GM12878 (cell line): ENCODE measurements around the gene OSBPL10. TPM values are rescaled to one million over a fixed set of nuclear protein-coding genes. Genes with fewer than 3 reads are reported as not detected.

Experiments
- ATAC-seq: fragments of 200-7000 bp; cut with Tn5 transposase; 3 replicates; pipeline ENCODE4 v1.9.1; 2020; ENCODE audit warnings: mild to moderate bottlenecking, moderate library complexity
- BruUV-seq: library from RNA; stranded (reverse); fragments of 400-500 nt; replicated peaks from 2 replicates; lab custom pipeline; 2021; lab: Mats Ljungman, UMichigan
- CTCF ChIA-PET: fragments of 300-600 bp; sonication (Branson Sonifier 250); formaldehyde crosslinking; extraction: SDS; loops from one replicate; lab custom pipeline; 2021; ENCODE audit warnings: inconsistent platforms; lab: Yijun Ruan, JAX
- POLR2A ChIA-PET: fragments of 350-600 bp; formaldehyde crosslinking; extraction: SDS; loops from one replicate; lab custom pipeline; 2021; ENCODE audit warnings: inconsistent platforms; lab: Charles Lee
- RAD21 ChIA-PET: fragments of 300-600 bp; sonication (Branson Sonifier 250); formaldehyde crosslinking; loops from one replicate; lab custom pipeline; 2023; ENCODE audit warnings: antibody characterized with exemption; ENCODE audit not compliant: unreplicated experiment; lab: Charles Lee
- SMC1A ChIA-PET: fragments of 300-600 bp; sonication (Branson Sonifier 250); formaldehyde crosslinking; loops from one replicate; lab custom pipeline; 2023; ENCODE audit not compliant: unreplicated experiment, uncharacterized antibody; lab: Charles Lee
- DNase-seq: peaks from one replicate; pipeline ENCODE4 v3.0.0-alpha.2; 2011; ENCODE audit warnings: low read depth, low spot score
- FAIRE-seq: peaks from 3 replicates; lab custom pipeline; 2011; peaks lifted over from hg19 to GRCh38; lab: Jason Lieb, UNC
- H2AFZ ChIP-seq: 2 replicates; pipeline ENCODE4 v1.6.0; 2011; ENCODE audit warnings: low read depth, low read length, control low read depth; ENCODE audit not compliant: control insufficient read depth
- H3K27ac ChIP-seq: 2 replicates; pipeline ENCODE4 v1.5.1; 2011; ENCODE audit warnings: control low read depth; ENCODE audit not compliant: control insufficient read depth, insufficient read depth
- H3K27me3 ChIP-seq, 2 experiments: replicated peaks in 1 of 2; 2 replicates each; pipeline versions ENCODE4 v1.6.0 to v1.6.1; 2011; ENCODE audit warnings: low read length in 1 of 2; ENCODE audit not compliant: control insufficient read depth in 2 of 2, insufficient read depth in 2 of 2
- H3K36me3 ChIP-seq, 2 experiments: 2 replicates each; pipeline ENCODE4 v1.5.1; 2011; ENCODE audit warnings: low read length in 1 of 2; ENCODE audit not compliant: control insufficient read depth in 2 of 2, insufficient read depth in 2 of 2
- H3K4me1 ChIP-seq: 2 replicates; pipeline ENCODE4 v1.6.1; 2011; ENCODE audit warnings: mild to moderate bottlenecking, low read length, moderate library complexity, mixed read lengths; ENCODE audit not compliant: control insufficient read depth, insufficient read depth
- H3K4me2 ChIP-seq: 2 replicates; pipeline ENCODE4 v1.6.0; 2011; ENCODE audit warnings: control low read depth; ENCODE audit not compliant: control insufficient read depth, insufficient read depth
- H3K4me3 ChIP-seq: fragments of 200-600 bp; sonication (generic); 2 replicates; pipeline ENCODE4 v1.5.1; 2016
- H3K79me2 ChIP-seq: 2 replicates; pipeline ENCODE4 v1.6.0; 2011; ENCODE audit warnings: low read length; ENCODE audit not compliant: control insufficient read depth, insufficient read depth
- H3K9ac ChIP-seq: 2 replicates; pipeline ENCODE4 v1.8.0; 2011; ENCODE audit warnings: low read length, control low read depth, mixed read lengths; ENCODE audit not compliant: control insufficient read depth, insufficient read depth
- H3K9me3 ChIP-seq: replicated peaks from 3 replicates; pipeline ENCODE4 v1.5.1; 2011; ENCODE audit warnings: mild to moderate bottlenecking, low read length; ENCODE audit not compliant: control insufficient read depth, insufficient read depth
- H4K20me1 ChIP-seq: 2 replicates; pipeline ENCODE4 v1.6.0; 2011; ENCODE audit not compliant: control insufficient read depth, insufficient read depth
- CREM ChIP-seq: IDR thresholded peaks from 2 replicates; pipeline ENCODE4 v1.6.1; 2014; ENCODE audit warnings: antibody characterized with exemption, low read depth
- ESRRA ChIP-seq: IDR thresholded peaks from 2 replicates; pipeline ENCODE4 v1.6.1; 2012; ENCODE audit warnings: mild to moderate bottlenecking, low read length, improper control_type of control experiment
- GABPA ChIP-seq: IDR thresholded peaks from 2 replicates; pipeline ENCODE4 v1.6.1; 2014; ENCODE audit warnings: antibody characterized with exemption, low read depth, mild to moderate bottlenecking, inconsistent platforms
- HDGF ChIP-seq: fragments of 450-650 bp; IDR thresholded peaks from 2 replicates; pipeline ENCODE4 v1.6.1; 2016; ENCODE audit warnings: antibody characterized with exemption
- IKZF1 ChIP-seq: fragments of 450-650 bp; conservative IDR thresholded peaks from 2 replicates; pipeline ENCODE4 v1.6.1; 2017; ENCODE audit warnings: antibody characterized with exemption, mild to moderate bottlenecking
- IKZF2 ChIP-seq, 2 experiments: fragments of 450-650 bp; IDR thresholded peaks; 2 replicates each; pipeline ENCODE4 v1.6.1; 2017; ENCODE audit warnings: mild to moderate bottlenecking in 2 of 2, moderate library complexity in 2 of 2
- NFIC ChIP-seq: IDR thresholded peaks from 2 replicates; pipeline ENCODE4 v1.6.1; 2012; ENCODE audit warnings: low read depth, mild to moderate bottlenecking, inconsistent platforms, low read length, moderate library complexity
- NRF1 ChIP-seq: conservative IDR thresholded peaks from 2 replicates; pipeline ENCODE4 v1.6.1; 2011; ENCODE audit warnings: mild to moderate bottlenecking, low read depth, low read length, improper control_type of control experiment
- RUNX3 ChIP-seq: IDR thresholded peaks from 2 replicates; pipeline ENCODE4 v1.6.1; 2012; ENCODE audit warnings: low read length, inconsistent platforms
- SUZ12 ChIP-seq: fragments of 200-600 bp; sonication (generic); IDR thresholded peaks from one replicate; pipeline ENCODE4 v1.6.1; 2018; ENCODE audit warnings: antibody characterized with exemption, mild to moderate bottlenecking; ENCODE audit not compliant: unreplicated experiment
- TARDBP ChIP-seq: IDR thresholded peaks from 2 replicates; pipeline ENCODE4 v1.6.1; 2016; ENCODE audit warnings: borderline replicate concordance
- WRNIP1 ChIP-seq: IDR thresholded peaks from 2 replicates; pipeline ENCODE4 v1.6.1; 2011; ENCODE audit warnings: low read depth, low read length, improper control_type of control experiment, borderline replicate concordance
- WGBS: methylation state at CpG from one replicate; pipeline ENCODE4 v1.1.6; 2016; ENCODE audit warnings: low lambda C conversion rate; ENCODE audit not compliant: insufficient replicate concordance, insufficient coverage; ENCODE audit errors: missing lambda C conversion rate; 5-methylcytosine and 5-hydroxymethylcytosine counted together
- in situ Hi-C: fragments of 300-500 bp; cut with MboI; formaldehyde crosslinking; loops from 9 replicates; pipeline ENCODE4 v1.14.3; 2018; ENCODE audit warnings: mixed read lengths
- intact Hi-C: fragments of 100-400 bp; cut with micrococcal nuclease; formaldehyde crosslinking; loops from one replicate; pipeline ENCODE4 v1.14.2; 2022; ENCODE audit not compliant: unreplicated experiment
- polyA plus RNA-seq, 11 experiments: library from polyadenylated mRNA; depleted of rRNA in 4 of 11; unstranded in 6 of 11; stranded (reverse) in 5 of 11; fragments of >200 nt; fragmentation: Nextera tagmentation in 4 of 11; fragmentation: Illumina TruSeq in 1 of 11; extraction: Ambion mirVana in 4 of 11; extraction: Trizol in 1 of 11; gene quantifications; 1 replicate in 1 of 11; 2 replicates in 10 of 11; pipeline versions ENCODE4 v1.2.1 to v1.2.3, GENCODE V29; 2011 to 2016; ENCODE audit warnings: inconsistent platforms in 2 of 11, missing spikeins in 2 of 11, low read depth in 1 of 11
- total RNA-seq, 4 experiments: library from RNA; depleted of rRNA in 3 of 4; stranded (reverse); fragments of >200 nt in 3 of 4; fragmentation: Illumina TruSeq in 1 of 4; extraction: Trizol in 1 of 4; gene quantifications; 2 replicates each; pipeline versions ENCODE4 v1.2.1 to v1.2.3, GENCODE V29; 2013 to 2021
- TF ChIP-seq, protein P1 (sequence below): IDR thresholded peaks from 2 replicates; pipeline ENCODE4 v1.6.1; 2012; ENCODE audit warnings: mild to moderate bottlenecking, low read depth, low read length
- TF ChIP-seq, protein P2 (sequence below): fragments of 450-650 bp; IDR thresholded peaks from 2 replicates; pipeline ENCODE4 v1.6.1; 2017; ENCODE audit warnings: mild to moderate bottlenecking
- TF ChIP-seq, protein P3 (sequence below): fragments of 450-650 bp; formaldehyde crosslinking; IDR thresholded peaks from 2 replicates; pipeline ENCODE4 v1.4.0; 2022; ENCODE audit warnings: mild to moderate bottlenecking, moderate library complexity

The OSBPL10 gene
- total and polyA plus RNA-seq, 10 of the 15 experiments (the other 5 are each of a cell fraction or from before 2014, with no cell fraction given): 0.03 to 0.25 (median 0.09) TPM; not detected in 5

DNA sequence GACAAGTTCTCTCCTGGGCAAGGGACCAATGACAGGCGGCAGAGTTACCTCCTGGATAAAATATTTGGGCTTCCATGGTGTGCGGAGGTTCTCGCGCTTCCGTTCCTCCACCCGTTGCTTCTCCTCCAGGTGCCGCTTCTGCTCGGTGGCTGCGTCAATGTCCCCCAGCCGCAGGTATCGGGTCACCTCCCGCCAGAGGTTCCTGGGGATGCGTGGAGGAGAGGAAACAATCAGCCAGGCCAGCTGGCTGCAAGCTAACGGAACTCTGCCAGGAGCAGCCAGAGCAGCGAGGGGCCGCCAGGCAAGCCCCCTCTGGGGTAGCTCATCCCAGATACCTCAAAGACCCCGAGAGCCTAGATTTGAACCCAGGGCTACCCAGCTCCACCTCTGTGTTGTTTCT is 317.0 kb downstream of the OSBPL10 start (continued):
- no peak for TF ChIP-seq ESRRA
- TF ChIP-seq, protein P1, sequence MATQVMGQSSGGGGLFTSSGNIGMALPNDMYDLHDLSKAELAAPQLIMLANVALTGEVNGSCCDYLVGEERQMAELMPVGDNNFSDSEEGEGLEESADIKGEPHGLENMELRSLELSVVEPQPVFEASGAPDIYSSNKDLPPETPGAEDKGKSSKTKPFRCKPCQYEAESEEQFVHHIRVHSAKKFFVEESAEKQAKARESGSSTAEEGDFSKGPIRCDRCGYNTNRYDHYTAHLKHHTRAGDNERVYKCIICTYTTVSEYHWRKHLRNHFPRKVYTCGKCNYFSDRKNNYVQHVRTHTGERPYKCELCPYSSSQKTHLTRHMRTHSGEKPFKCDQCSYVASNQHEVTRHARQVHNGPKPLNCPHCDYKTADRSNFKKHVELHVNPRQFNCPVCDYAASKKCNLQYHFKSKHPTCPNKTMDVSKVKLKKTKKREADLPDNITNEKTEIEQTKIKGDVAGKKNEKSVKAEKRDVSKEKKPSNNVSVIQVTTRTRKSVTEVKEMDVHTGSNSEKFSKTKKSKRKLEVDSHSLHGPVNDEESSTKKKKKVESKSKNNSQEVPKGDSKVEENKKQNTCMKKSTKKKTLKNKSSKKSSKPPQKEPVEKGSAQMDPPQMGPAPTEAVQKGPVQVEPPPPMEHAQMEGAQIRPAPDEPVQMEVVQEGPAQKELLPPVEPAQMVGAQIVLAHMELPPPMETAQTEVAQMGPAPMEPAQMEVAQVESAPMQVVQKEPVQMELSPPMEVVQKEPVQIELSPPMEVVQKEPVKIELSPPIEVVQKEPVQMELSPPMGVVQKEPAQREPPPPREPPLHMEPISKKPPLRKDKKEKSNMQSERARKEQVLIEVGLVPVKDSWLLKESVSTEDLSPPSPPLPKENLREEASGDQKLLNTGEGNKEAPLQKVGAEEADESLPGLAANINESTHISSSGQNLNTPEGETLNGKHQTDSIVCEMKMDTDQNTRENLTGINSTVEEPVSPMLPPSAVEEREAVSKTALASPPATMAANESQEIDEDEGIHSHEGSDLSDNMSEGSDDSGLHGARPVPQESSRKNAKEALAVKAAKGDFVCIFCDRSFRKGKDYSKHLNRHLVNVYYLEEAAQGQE: no peak
- no peak for TF ChIP-seq IKZF1

DNA sequence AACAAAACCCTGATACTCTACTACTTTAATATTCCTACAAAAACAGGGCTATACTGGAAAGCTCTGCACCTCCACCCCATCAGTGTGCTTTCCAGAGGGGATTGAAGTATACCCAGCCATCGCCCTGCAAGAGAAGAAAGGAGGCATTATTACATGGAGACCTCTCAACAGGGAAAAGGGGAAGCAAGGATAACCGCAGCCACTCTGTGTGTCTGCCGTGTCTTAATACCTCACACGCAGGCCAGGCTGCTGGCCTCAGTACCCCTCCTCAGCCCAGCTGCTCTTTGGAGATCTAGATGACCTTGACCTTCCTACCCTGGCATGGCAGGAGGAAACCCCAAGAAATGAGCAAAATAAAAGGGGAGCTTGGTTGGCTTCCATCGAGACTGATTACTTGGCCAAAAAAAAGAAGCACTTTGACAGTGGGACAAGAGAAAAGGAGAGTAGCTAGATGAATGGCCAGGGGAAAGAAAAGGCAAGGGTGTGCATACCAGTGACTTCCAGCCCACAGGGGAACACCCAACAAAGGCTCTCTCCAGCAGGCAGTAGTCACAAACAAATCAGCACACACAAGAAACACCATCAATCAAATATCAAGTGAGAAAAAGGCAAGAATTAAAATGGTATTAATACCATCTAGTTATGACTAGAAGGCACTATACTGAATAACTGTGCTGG is 318.9 kb downstream of the OSBPL10 start:
- ChIA-PET RAD21 (no interaction called here), CTCF (no interaction called here), SMC1A (interaction anchor here (2.4 kb wide), 1 partner anchor 10 kb away, joined by 7 read pairs; no protein-coding TSS in a partner anchor), POLR2A (no interaction called here)
- Histone ChIP-seq H3K4me1 (no peaks in the 10 kb centered on the region), H3K9me3 (no peaks in the 10 kb centered on the region; the same call in 2 of the 3 replicates), H3K36me3 (no peaks in the 10 kb centered on the region), H4K20me1 (no peaks in the 10 kb centered on the region), H3K4me2 (no peak overlapping the region), H3K27me3 (no peaks in the 10 kb centered on the region), H3K27ac (no peak overlapping the region), H2AFZ (no peak overlapping the region), H3K4me3 (no peak overlapping the region), H3K9ac (no peak overlapping the region), H3K79me2 (no peaks in the 10 kb centered on the region)
- intact Hi-C loops: no loop called here
- 29% methylated on average over 5 of the region's 5 CpGs for whole genome bisulfite sequencing
- FAIRE-seq (no peak), DNase-seq (no peak), ATAC-seq (no peak)
- no TSS peak for BruUV-seq
- in situ Hi-C loops: no loop called here
- TF ChIP-seq NRF1: no peak
- TF ChIP-seq CREM: no peak
- no peak for TF ChIP-seq WRNIP1
- no peak for TF ChIP-seq TARDBP
- no peak for TF ChIP-seq SUZ12
- TF ChIP-seq, protein P2, sequence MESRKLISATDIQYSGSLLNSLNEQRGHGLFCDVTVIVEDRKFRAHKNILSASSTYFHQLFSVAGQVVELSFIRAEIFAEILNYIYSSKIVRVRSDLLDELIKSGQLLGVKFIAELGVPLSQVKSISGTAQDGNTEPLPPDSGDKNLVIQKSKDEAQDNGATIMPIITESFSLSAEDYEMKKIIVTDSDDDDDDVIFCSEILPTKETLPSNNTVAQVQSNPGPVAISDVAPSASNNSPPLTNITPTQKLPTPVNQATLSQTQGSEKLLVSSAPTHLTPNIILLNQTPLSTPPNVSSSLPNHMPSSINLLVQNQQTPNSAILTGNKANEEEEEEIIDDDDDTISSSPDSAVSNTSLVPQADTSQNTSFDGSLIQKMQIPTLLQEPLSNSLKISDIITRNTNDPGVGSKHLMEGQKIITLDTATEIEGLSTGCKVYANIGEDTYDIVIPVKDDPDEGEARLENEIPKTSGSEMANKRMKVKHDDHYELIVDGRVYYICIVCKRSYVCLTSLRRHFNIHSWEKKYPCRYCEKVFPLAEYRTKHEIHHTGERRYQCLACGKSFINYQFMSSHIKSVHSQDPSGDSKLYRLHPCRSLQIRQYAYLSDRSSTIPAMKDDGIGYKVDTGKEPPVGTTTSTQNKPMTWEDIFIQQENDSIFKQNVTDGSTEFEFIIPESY: no peak
- no peak for TF ChIP-seq RUNX3
- no peak for TF ChIP-seq NFIC
- no peak for TF ChIP-seq HDGF
- TF ChIP-seq, protein P3, sequence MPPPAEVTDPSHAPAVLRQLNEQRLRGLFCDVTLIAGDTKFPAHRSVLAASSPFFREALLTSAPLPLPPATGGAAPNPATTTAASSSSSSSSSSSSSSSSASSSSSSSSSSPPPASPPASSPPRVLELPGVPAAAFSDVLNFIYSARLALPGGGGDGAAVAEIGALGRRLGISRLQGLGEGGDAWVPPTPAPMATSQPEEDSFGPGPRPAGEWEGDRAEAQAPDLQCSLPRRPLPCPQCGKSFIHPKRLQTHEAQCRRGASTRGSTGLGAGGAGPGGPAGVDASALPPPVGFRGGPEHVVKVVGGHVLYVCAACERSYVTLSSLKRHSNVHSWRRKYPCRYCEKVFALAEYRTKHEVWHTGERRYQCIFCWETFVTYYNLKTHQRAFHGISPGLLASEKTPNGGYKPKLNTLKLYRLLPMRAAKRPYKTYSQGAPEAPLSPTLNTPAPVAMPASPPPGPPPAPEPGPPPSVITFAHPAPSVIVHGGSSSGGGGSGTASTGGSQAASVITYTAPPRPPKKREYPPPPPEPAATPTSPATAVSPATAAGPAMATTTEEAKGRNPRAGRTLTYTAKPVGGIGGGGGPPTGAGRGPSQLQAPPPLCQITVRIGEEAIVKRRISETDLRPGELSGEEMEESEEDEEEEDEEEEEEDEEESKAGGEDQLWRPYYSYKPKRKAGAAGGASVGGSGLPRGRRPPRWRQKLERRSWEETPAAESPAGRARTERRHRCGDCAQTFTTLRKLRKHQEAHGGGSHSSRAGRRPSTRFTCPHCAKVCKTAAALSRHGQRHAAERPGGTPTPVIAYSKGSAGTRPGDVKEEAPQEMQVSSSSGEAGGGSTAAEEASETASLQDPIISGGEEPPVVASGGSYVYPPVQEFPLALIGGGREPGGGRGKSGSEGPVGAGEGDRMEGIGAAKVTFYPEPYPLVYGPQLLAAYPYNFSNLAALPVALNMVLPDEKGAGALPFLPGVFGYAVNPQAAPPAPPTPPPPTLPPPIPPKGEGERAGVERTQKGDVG: no peak
- no peak for TF ChIP-seq IKZF2 (IDR thresholded peaks at IDR 0.05)
- TF ChIP-seq GABPA: no peak
